Type B pancreatic cell (in vitro differentiated cells): Measurements from ENCODE around the gene HEBP2. TPM values are rescaled to one million over a fixed set of nuclear protein-coding genes. Genes with fewer than 3 reads are reported as not detected.

Source experiments
- DNase-seq: peaks from one replicate; pipeline ENCODE4 v3.0.0; 2021; ENCODE audit warnings: mixed read lengths; ENCODE audit not compliant: unreplicated experiment; ENCODE audit errors: extremely low spot score
- H3K27ac Mint-ChIP-seq: 2 replicates; pipeline ENCODE4 v1.8.0; 2021; ENCODE audit warnings: mild to moderate bottlenecking, mixed read lengths
- H3K27me3 Mint-ChIP-seq: 2 replicates; pipeline ENCODE4 v1.8.0; 2021; ENCODE audit warnings: mixed read lengths
- H3K36me3 Mint-ChIP-seq: 2 replicates; pipeline ENCODE4 v1.8.0; 2021; ENCODE audit warnings: mixed read lengths
- H3K4me1 Mint-ChIP-seq: one replicate; pipeline ENCODE4 v1.8.0; 2021; ENCODE audit warnings: mixed read lengths; ENCODE audit not compliant: unreplicated experiment
- H3K4me3 Mint-ChIP-seq: 2 replicates; pipeline ENCODE4 v1.8.0; 2021; ENCODE audit warnings: mild to moderate bottlenecking, mixed read lengths
- H3K9me3 Mint-ChIP-seq: 2 replicates; pipeline ENCODE4 v1.8.0; 2021; ENCODE audit warnings: mixed read lengths
- microRNA-seq: library from miRNA; unstranded; fragments of <30 nt; microRNA quantifications from one replicate; pipeline ENCODE4, GENCODE V29; 2020
- total RNA-seq: library from RNA; stranded (reverse); gene quantifications from 2 replicates; pipeline ENCODE4 v1.2.1, GENCODE V29; 2021; ENCODE audit warnings: low replicate concordance
- TF ChIP-seq, protein P1 (sequence below): fragments of 200-600 bp; sonication (generic); conservative IDR thresholded peaks from 2 replicates; pipeline ENCODE4 v1.5.0; 2021; ENCODE audit warnings: antibody characterized with exemption, mild to moderate bottlenecking

HEBP2 gene
- total RNA-seq, 1 donor from 2014 or later, result 68.9 TPM

DNA sequence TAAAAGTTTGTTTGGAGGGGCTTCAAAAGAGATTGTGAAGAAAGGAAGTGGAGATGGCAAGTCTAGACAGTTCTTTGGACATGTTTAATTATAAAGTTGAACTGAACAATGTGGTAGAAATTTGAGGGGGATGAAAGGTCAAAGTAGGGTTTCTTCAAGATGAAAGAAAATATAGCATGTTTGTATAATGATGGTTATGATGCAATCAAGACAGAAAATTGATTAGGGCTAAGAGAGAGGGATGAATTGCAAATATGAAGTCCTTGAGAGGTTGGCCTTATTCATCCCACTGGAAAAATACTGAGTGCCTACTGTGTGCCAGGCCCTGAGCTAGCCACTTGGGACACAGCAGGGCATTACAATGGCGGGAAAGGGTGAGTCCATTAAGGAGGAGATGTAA, 57.6 kb downstream of the HEBP2 start:
- H3K27me3 Mint-ChIP-seq, result no peaks in the 10 kb centered on the region

DNA sequence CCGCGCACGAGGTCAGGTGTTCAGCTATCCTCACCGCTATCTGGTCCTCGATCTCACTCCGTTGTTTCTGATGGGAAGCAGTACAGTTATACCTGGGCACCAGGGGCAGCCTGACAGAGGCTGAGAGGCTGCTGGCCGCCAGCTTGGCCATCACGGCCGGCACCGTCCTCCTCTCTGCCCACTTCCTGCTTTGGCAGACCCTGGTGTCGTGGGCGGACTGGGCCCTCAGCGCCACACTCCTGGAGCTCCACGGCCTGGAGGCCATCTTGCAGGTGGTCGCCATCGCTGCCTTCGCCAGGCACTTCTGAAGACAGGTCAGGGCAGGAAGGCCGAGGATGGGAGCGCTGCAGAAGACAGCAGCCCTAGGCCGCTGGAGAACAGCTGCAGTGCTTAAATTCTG, 60.1 kb downstream of the HEBP2 start:
- Mint-ChIP-seq H3K36me3 (peaks cover 47% of the 10 kb centered on the region), H3K4me1 (peaks cover 6% of the 10 kb centered on the region), H3K27ac (no peak overlapping the region), H3K27me3 (no peaks in the 10 kb centered on the region), H3K9me3 (no peaks in the 10 kb centered on the region), H3K4me3 (no peak overlapping the region)
- TF ChIP-seq, protein P1, sequence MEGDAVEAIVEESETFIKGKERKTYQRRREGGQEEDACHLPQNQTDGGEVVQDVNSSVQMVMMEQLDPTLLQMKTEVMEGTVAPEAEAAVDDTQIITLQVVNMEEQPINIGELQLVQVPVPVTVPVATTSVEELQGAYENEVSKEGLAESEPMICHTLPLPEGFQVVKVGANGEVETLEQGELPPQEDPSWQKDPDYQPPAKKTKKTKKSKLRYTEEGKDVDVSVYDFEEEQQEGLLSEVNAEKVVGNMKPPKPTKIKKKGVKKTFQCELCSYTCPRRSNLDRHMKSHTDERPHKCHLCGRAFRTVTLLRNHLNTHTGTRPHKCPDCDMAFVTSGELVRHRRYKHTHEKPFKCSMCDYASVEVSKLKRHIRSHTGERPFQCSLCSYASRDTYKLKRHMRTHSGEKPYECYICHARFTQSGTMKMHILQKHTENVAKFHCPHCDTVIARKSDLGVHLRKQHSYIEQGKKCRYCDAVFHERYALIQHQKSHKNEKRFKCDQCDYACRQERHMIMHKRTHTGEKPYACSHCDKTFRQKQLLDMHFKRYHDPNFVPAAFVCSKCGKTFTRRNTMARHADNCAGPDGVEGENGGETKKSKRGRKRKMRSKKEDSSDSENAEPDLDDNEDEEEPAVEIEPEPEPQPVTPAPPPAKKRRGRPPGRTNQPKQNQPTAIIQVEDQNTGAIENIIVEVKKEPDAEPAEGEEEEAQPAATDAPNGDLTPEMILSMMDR, result no peak
- no peak for DNase-seq

More for the DNA sequence above, 57.6 kb downstream of the HEBP2 start:
- TF ChIP-seq, protein P1, result no peak
- Mint-ChIP-seq H3K4me3 (no peak overlapping the region), H3K4me1 (peaks cover 6% of the 10 kb centered on the region), H3K36me3 (peaks cover 45% of the 10 kb centered on the region), H3K27ac (no peak overlapping the region), H3K9me3 (no peaks in the 10 kb centered on the region)
- no peak for DNase-seq

DNA sequence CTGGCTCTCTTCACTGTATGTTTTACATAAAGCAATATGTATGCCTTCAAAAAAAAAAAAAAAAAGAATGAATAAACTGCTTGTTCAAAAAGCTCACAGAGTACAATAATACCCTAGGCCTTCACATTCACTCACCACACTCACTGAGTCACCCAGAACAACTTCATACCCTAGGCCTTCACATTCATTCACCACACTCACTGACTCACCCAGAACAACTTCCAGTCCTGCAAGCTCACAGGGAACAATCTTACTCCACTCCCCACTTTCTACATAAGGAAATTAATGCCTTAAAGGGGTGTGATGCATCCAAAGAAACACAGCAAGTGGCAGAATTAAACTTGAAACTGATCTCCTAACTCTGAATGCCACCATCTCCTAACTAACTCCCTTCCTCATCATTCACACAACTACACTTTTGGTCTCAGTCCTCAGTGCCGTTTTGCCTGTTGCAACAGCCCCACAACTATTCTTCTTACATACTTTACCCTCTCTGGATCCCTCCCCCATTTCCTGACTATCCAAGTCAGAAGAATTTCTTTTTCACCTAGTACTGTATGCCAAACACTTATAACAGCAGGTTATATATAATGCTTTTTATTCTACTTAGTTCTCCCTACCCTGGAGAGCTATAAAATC, 61.1 kb downstream of the HEBP2 start:
- Mint-ChIP-seq H3K36me3 (peaks cover 48% of the 10 kb centered on the region), H3K27me3 (no peaks in the 10 kb centered on the region), H3K27ac (peak overlapping the region; percentile 75), H3K9me3 (no peaks in the 10 kb centered on the region), H3K4me1 (peaks cover 6% of the 10 kb centered on the region), H3K4me3 (peak overlapping the region; percentile 1)
- DNase-seq, result no peak
- TF ChIP-seq, protein P1, result no peak

DNA sequence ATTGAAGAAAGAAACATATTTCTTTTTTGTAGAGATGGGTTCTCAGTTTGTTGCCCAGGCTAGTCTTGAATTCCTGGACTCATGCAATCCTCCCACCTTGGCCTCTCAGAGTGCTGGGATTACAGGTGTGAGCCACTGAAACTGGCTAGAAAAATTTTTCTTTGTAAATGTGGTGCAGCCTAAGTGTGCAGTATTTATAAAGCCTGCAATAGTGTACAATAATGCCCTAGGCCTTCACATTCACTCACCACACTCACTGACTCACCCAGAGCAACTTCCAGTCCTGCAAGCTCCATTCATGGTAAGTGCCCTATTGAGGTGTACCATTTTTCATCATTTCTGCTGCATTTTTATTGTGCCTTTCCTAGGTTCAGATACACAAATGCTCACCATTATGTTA, 63.9 kb downstream of the HEBP2 start:
- DNase-seq, result no peak
- H3K4me1 Mint-ChIP-seq, result peaks cover 6% of the 10 kb centered on the region
- H3K27me3 Mint-ChIP-seq, result no peaks in the 10 kb centered on the region
- H3K27ac Mint-ChIP-seq, result no peak overlapping the region
- peaks cover 25% of the 10 kb centered on the region for H3K36me3 Mint-ChIP-seq
- no peak overlapping the region for H3K4me3 Mint-ChIP-seq
- H3K9me3 Mint-ChIP-seq, result no peaks in the 10 kb centered on the region
- TF ChIP-seq, protein P1, result no peak

DNA sequence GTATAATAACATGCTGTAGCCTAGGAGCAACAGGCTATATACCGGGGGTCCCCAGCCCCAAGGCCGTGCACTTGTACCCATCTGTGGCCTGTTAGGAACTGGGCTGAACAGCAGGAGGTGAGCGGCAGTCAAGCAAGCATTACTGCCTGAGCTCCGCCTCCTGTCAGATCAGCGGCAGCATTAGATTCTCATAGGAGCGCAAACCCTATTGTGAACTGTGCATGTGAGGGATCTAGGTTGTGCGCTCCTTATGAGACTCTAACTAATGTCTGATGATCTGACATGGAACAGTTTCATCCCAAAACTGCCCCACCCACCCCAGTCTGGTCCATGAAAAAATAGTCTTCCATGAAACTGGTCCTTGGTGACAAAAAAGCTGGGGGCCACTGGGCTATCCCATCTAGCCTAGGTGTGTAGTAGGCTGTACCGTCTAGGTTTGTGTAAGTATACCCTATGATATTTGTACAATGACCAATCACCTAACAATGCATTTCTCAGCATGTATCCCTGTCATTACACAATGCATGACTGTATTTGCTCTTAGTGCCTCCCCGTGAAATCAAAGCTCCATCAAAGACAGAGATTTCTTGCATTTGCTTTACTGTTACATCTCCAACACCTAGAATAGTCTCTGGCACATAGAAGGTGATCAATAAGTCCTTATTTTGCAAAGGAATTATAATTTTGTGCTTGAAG, 64.4 kb downstream of the HEBP2 start:
- peaks cover 21% of the 10 kb centered on the region for H3K36me3 Mint-ChIP-seq
- no peak for DNase-seq
- H3K4me1 Mint-ChIP-seq, result peaks cover 6% of the 10 kb centered on the region
- H3K27me3 Mint-ChIP-seq, result no peaks in the 10 kb centered on the region
- no peak overlapping the region for H3K4me3 Mint-ChIP-seq
- no peak overlapping the region for H3K27ac Mint-ChIP-seq
- no peaks in the 10 kb centered on the region for H3K9me3 Mint-ChIP-seq
- TF ChIP-seq, protein P1, result no peak

Small RNAs within 50 kb of the gene (microRNA-seq; reads per million reads assigned to microRNA genes)
- gene MIR3145, result 11.8 reads per million, percentile 35 among the genes with 10 or more reads in this experiment

Other genes with a start within 250 kb of the HEBP2 start
- 24.0 and 31.7 TPM in 2 replicates for gene ARFGEF3, start 242.3 kb upstream of the HEBP2 start, total RNA-seq
- not detected in 2 replicates for gene PBOV1, start 185.7 kb upstream of the HEBP2 start, total RNA-seq
- not detected in 2 replicates for gene SMIM28, start 26.3 kb upstream of the HEBP2 start, total RNA-seq
- gene NHSL1, start 95.3 kb downstream of the HEBP2 start, total RNA-seq, result 29.7 and 63.9 TPM in 2 replicates